HFFc6 (cell line): Measurements from ENCODE around the gene C11orf42. TPM values are rescaled to one million over a fixed set of nuclear protein-coding genes. Genes with fewer than 3 reads are reported as not detected.
A peak's percentile ranks its signal among the peaks of the same experiment; 100 is the strongest.
"Not testable (repeated sequence)": the region's sequence is repeated elsewhere in the genome, so short reads cannot be mapped to it uniquely, and the experiment has no call there.

Experiments used
- DNase-seq: peaks from one replicate; pipeline ENCODE4 v3.0.0-alpha.2; 2018
- H3K27ac Mint-ChIP-seq: 2 replicates; pipeline ENCODE4 v1.8.0; 2020; ENCODE audit warnings: mild to moderate bottlenecking, mixed read lengths
- H3K27me3 Mint-ChIP-seq: 2 replicates; pipeline ENCODE4 v1.8.0; 2021; ENCODE audit warnings: mild to moderate bottlenecking, moderate library complexity, mixed read lengths; ENCODE audit not compliant: insufficient read depth
- H3K36me3 Mint-ChIP-seq: 2 replicates; pipeline ENCODE4 v1.8.0; 2021; ENCODE audit warnings: low read depth, mixed read lengths
- H3K4me1 Mint-ChIP-seq: 2 replicates; pipeline ENCODE4 v1.8.0; 2020; ENCODE audit warnings: low read depth, mixed read lengths
- H3K4me3 Mint-ChIP-seq: 2 replicates; pipeline ENCODE4 v1.8.0; 2020; ENCODE audit warnings: mild to moderate bottlenecking, moderate library complexity, mixed read lengths
- H3K9me3 Mint-ChIP-seq: 2 replicates; pipeline ENCODE4 v1.8.0; 2020; ENCODE audit warnings: mild to moderate bottlenecking, mixed read lengths
- total RNA-seq, 6 experiments: library from RNA; stranded (reverse); fragmentation: NEBNext Ultra II Directional; extraction: Animal tissue kit (Norgen Biotek cat#: 25700); gene quantifications; 2 replicates in 1 of 6; 3 replicates in 5 of 6; pipeline ENCODE4 v1.2.3, GENCODE V29; 2021
- TF ChIP-seq, protein P1 (sequence below): fragments of 200-600 bp; sonication (generic); IDR thresholded peaks from 2 replicates; pipeline ENCODE4 v1.5.0; 2021; ENCODE audit warnings: antibody characterized with exemption, mild to moderate bottlenecking

The C11orf42 gene
- total RNA-seq, 6 experiments from 2014 or later, result not detected

DNA sequence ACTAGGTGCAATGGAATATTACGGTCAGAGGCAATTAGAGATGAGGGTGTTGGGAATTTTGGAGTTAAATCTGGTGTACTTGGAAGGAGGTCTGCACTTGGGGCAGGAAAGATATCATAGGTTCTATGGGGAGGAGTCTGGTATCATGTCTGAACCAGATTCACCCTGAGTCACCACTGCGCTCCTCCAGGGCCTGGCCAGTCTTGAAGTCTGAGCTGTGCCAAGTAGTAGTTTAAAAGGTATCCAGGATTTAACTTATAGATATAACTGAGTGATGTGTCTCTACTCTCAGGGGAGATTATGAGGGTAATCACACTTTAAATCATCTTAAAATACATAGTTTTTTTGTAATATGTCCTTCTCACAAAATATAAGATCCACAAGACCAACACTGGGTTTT is 40.2 kb downstream of the C11orf42 start:
- TF ChIP-seq, protein P1, sequence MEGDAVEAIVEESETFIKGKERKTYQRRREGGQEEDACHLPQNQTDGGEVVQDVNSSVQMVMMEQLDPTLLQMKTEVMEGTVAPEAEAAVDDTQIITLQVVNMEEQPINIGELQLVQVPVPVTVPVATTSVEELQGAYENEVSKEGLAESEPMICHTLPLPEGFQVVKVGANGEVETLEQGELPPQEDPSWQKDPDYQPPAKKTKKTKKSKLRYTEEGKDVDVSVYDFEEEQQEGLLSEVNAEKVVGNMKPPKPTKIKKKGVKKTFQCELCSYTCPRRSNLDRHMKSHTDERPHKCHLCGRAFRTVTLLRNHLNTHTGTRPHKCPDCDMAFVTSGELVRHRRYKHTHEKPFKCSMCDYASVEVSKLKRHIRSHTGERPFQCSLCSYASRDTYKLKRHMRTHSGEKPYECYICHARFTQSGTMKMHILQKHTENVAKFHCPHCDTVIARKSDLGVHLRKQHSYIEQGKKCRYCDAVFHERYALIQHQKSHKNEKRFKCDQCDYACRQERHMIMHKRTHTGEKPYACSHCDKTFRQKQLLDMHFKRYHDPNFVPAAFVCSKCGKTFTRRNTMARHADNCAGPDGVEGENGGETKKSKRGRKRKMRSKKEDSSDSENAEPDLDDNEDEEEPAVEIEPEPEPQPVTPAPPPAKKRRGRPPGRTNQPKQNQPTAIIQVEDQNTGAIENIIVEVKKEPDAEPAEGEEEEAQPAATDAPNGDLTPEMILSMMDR, result no peak
- Mint-ChIP-seq H3K4me1 (peaks cover 9% of the 10 kb centered on the region; the same call in 1 of the 2 replicates), H3K9me3 (no peaks in the 10 kb centered on the region), H3K4me3 (no peak overlapping the region), H3K36me3 (no peaks in the 10 kb centered on the region), H3K27ac (no peak overlapping the region), H3K27me3 (peaks cover 5% of the 10 kb centered on the region)
- DNase-seq, result no peak

DNA sequence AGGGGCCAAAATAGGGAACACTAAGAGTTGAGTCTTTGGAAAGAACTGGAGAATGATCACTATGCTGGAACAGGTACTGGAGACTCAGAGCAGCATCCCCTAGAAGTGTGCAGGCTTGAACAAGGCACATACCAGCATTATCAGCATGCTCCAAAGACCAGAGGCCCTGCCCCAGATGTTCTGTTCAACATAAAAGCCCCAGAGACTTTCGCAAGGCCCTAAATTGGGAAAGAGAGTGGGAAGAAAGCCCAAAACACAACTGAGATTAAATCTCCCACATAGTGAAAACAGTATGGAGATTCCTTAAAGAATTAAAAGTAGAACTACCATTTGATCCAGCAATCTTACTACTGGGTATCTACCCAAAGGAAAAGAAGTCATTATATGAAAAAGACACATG is 42.9 kb downstream of the C11orf42 start:
- Mint-ChIP-seq H3K4me1 (peaks cover 9% of the 10 kb centered on the region; the same call in 1 of the 2 replicates), H3K27me3 (peaks cover 1% of the 10 kb centered on the region; the same call in 1 of the 2 replicates), H3K4me3 (no peak overlapping the region), H3K9me3 (no peaks in the 10 kb centered on the region), H3K36me3 (no peaks in the 10 kb centered on the region), H3K27ac (no peak overlapping the region)
- no peak for DNase-seq
- TF ChIP-seq, protein P1, result no peak

DNA sequence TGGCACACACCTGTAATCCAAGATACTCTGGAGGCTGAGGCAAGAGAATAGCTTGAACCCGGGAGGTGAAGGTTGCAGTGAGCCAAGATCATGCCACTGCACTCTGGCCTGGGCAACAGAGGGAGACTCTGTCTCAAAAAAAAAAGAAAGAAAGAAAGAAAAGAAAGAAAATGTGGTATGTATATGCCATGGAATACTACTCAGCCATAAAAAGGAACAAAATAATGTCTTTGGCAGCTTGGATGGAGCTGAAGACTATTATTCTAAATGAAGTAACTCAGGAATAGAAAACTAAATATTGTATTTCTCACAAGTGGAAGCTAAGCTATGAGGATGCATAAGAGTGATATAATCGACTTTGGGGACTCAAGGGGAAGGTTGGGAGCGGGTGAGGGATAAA is 43.5 kb downstream of the C11orf42 start:
- H3K9me3 Mint-ChIP-seq, H3K36me3 Mint-ChIP-seq, H3K4me3 Mint-ChIP-seq, H3K4me1 Mint-ChIP-seq, H3K27ac Mint-ChIP-seq, DNase-seq, H3K27me3 Mint-ChIP-seq: not testable (repeated sequence)

DNA sequence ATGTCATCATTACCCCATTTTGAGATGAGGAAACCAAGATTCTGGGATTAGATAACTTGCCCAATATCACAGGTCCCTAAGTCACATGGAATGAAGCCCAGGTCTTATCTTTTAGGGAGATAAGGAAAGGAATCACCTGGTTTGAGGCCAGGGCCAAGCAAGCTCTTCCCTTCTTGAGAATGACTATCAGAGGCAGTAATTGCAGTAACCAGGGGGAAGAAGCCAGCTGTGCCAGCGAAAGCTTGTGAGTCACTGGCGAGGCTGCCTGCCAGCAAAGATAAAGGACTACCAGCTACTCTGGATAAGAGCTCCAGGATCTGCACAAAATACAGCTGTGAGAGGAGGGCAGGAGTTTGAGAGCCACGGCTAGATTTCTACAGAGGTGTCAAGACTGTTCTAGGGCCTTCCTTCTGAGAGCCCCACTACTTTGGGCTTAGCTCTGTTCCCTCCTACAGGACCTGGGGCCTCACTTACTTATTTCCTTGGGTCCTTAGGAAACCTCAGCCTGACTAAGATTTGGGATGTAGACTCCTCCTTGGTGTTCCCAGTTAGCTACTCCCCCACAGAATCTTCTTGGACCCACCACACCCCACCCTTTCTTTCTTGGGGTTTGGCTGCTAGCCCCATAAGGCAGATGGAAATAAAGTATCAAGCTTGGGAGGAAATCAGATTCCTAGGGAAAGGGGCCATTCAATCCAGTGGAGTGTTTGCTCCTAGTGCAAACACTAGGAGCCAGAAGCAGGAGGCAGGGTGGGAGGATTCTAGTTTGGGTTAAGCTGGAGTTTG is 44.6 kb downstream of the C11orf42 start:
- DNase-seq, result peak; percentile 75
- no peak overlapping the region for H3K27ac Mint-ChIP-seq
- no peak overlapping the region for H3K4me3 Mint-ChIP-seq

DNA sequence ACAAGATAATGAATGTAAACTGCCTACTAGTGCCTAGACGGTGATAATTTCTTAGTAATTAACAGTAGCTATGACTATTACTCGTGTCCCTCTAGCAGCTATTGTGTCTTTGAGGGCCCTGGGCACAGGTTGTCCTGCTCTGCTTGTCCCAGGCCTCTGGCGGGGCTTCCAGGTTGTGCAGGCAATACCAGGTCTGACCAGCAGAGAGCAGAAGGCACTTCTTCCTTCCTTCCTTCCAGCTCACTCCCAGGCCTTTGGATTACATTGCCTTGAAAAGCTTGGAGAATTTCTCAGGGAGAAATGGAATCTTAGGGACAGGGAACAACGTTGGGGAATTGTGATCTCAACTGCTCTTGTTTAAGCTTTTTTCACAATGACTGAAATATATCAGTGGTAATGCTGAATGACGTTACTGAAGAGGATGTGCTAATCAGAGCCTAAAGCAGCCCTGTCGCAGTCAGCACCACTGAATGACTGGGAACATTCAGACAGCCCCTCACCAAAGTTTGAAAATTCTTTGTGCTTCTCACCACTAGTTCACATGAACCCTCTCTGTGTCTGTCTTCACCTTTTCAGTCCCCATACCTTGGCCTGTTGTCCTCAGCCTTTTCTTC is 45.9 kb downstream of the C11orf42 start:
- peaks cover 9% of the 10 kb centered on the region; the same call in 1 of the 2 replicates for H3K4me1 Mint-ChIP-seq
- H3K27ac Mint-ChIP-seq, result no peak overlapping the region
- no peaks in the 10 kb centered on the region for H3K9me3 Mint-ChIP-seq
- no peaks in the 10 kb centered on the region; the same call in 1 of the 2 replicates for H3K27me3 Mint-ChIP-seq
- no peak overlapping the region for H3K4me3 Mint-ChIP-seq
- TF ChIP-seq, protein P1, result peak; percentile 86
- H3K36me3 Mint-ChIP-seq, result no peaks in the 10 kb centered on the region
- DNase-seq, result peak; percentile 65

More for the DNA sequence above, 44.6 kb downstream of the C11orf42 start:
- Mint-ChIP-seq H3K36me3 (no peaks in the 10 kb centered on the region), H3K4me1 (peaks cover 9% of the 10 kb centered on the region; the same call in 1 of the 2 replicates), H3K27me3 (no peaks in the 10 kb centered on the region; the same call in 1 of the 2 replicates), H3K9me3 (no peaks in the 10 kb centered on the region)
- TF ChIP-seq, protein P1, result no peak

DNA sequence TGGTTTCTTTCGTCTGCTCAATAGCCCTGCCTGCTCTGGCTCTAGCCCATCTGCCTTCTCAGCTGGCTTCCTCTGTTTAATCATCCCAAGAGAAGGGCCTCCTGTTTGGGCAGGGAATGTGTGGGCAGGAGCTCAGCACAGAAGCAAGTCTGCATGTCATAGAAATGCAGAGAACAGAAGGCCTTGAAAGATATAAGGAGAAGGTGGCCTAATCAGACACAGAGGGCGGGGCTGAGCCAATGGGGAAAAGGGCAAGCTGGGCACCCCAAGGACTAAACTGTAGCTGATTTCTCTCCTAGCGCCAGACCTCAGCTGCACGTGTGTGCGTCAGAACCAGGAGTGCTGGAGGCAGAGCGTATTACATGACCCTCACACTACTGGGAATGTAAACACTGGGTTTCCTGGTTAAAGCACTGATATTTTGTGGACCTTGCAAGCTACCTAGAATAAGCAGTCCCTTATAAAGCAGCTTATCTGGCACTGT is 46.7 kb downstream of the C11orf42 start:
- Mint-ChIP-seq H3K27ac (no peak overlapping the region; the same call in 1 of the 2 replicates), H3K36me3 (no peaks in the 10 kb centered on the region), H3K9me3 (no peaks in the 10 kb centered on the region), H3K27me3 (no peaks in the 10 kb centered on the region; the same call in 1 of the 2 replicates), H3K4me3 (no peak overlapping the region), H3K4me1 (peaks cover 9% of the 10 kb centered on the region; the same call in 1 of the 2 replicates)
- TF ChIP-seq, protein P1, result no peak
- DNase-seq, result no peak
